ENCODE results near the gene ARHGEF25. TPM values are rescaled to one million over a fixed set of nuclear protein-coding genes. Genes with fewer than 3 reads are reported as not detected.

ARHGEF25 gene
- total and polyA plus RNA-seq, 7 donors: 5.8 to 140 (median 99.4) TPM

DNA sequence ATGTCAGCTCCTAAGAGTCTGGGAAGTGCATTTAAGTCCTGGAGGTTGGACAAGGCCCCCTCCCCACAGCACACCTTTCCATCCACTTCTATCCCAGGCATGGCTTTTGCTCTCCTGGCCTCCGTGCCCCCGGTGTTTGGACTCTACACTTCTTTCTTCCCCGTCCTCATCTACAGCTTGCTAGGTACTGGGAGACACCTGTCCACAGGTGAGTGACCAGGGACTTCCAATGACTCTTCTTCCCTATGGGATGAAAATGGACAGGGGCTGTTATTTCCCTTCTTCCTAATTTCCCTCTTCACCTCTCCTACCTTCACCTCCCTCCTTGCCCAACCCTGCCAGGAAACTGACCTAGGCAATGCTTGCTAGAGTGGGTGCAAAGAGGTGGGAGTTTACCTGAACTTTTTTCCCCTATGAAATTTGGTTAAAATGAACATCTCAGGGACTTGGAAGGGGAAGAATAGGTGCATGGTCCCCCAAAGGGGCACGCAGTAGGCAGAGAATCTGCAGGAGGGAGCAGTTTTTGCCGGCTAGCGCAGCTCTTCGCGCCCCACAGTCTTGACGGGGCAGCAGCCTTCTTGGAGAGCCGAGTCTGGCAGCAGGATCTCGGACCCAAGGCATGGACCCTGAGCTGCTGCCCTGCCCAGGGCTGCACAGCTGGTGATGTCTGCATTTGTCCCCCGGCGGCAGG lies 9.2 kb downstream of the ARHGEF25 start:
- TF ChIP-seq POLR2A (IDR thresholded peaks at IDR 0.05) (no peak), POLR2AphosphoS5 (IDR thresholded peaks at IDR 0.05) (no peak), EP300 (IDR thresholded peaks at IDR 0.05) (no peak)
- TF ChIP-seq, protein P1, sequence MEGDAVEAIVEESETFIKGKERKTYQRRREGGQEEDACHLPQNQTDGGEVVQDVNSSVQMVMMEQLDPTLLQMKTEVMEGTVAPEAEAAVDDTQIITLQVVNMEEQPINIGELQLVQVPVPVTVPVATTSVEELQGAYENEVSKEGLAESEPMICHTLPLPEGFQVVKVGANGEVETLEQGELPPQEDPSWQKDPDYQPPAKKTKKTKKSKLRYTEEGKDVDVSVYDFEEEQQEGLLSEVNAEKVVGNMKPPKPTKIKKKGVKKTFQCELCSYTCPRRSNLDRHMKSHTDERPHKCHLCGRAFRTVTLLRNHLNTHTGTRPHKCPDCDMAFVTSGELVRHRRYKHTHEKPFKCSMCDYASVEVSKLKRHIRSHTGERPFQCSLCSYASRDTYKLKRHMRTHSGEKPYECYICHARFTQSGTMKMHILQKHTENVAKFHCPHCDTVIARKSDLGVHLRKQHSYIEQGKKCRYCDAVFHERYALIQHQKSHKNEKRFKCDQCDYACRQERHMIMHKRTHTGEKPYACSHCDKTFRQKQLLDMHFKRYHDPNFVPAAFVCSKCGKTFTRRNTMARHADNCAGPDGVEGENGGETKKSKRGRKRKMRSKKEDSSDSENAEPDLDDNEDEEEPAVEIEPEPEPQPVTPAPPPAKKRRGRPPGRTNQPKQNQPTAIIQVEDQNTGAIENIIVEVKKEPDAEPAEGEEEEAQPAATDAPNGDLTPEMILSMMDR (IDR thresholded peaks at IDR 0.05): no peak
- H3K27ac ChIP-seq: no peak overlapping the region
- no peak for DNase-seq
- intact Hi-C loops (cut with DNase I): loop anchor here (5.0 kb wide), 1 partner anchor 72 kb away; the partner anchor contains the start of gene OS9
- peaks cover 0 to 28% (median 26%) of the 10 kb centered on the region in 4 donors for H3K4me1 ChIP-seq
- H3K4me3 ChIP-seq: no peak overlapping the region
- H3K27me3 ChIP-seq: peaks cover 0 to 48% (median 4%) of the 10 kb centered on the region in 3 donors
- peaks cover 10 to 27% (median 18%) of the 10 kb centered on the region in 4 donors for H3K36me3 ChIP-seq
- no peaks in the 10 kb centered on the region for H3K9me3 ChIP-seq
- 15 to 21% methylated on average over 13 of the region's 13 CpGs for WGBS, 2 donors

DNA sequence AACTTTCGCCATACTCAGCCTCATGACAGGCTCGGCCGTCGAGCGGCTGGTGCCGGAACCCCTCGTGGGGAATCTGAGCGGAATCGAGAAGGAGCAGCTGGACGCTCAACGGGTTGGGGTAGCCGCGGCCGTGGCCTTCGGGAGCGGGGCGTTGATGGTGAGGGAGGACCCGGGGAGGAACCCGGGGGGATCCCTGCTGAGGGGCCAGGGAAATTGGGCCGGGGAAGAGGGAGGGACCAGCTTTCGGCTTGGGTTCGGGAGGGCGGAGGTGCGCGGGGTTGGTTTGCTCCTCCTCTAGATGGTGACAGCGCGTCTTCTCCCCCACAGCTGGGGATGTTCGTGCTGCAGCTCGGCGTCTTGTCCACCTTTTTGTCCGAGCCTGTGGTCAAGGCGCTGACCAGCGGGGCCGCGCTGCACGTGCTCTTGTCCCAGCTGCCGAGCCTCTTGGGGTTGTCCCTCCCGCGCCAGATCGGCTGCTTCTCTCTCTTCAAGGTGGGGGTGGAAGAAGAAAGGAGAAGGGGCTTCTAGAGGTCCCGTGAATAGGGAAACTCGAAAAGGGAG lies 9.8 kb downstream of the ARHGEF25 start:
- H3K27me3 ChIP-seq: peaks cover 0 to 53% (median 4%) of the 10 kb centered on the region in 3 donors
- peaks cover 5 to 27% (median 12%) of the 10 kb centered on the region in 4 donors for H3K36me3 ChIP-seq
- H3K4me1 ChIP-seq: peaks cover 0 to 22% (median 20%) of the 10 kb centered on the region in 4 donors
- H3K4me3 ChIP-seq: peak overlapping the region in 3 of 4 donors; percentile 40 to 48 (median 44)
- no peak overlapping the region for H3K27ac ChIP-seq
- intact Hi-C loops (cut with DNase I): loop anchor here (1.0 to 5.0 kb wide), 2 partner anchors 38 to 71 kb away; partner anchors contain the start of gene OS9
- H3K9me3 ChIP-seq: no peaks in the 10 kb centered on the region
- 4 to 5% methylated on average over 42 of the region's 42 CpGs for WGBS, 2 donors
- peak; percentile 74 for DNase-seq
- TF ChIP-seq EP300 (IDR thresholded peaks at IDR 0.05) (no peak), POLR2AphosphoS5 (IDR thresholded peaks at IDR 0.05) (no peak), POLR2A (IDR thresholded peaks at IDR 0.05) (no peak)
- TF ChIP-seq, protein P1 (IDR thresholded peaks at IDR 0.05): no peak

DNA sequence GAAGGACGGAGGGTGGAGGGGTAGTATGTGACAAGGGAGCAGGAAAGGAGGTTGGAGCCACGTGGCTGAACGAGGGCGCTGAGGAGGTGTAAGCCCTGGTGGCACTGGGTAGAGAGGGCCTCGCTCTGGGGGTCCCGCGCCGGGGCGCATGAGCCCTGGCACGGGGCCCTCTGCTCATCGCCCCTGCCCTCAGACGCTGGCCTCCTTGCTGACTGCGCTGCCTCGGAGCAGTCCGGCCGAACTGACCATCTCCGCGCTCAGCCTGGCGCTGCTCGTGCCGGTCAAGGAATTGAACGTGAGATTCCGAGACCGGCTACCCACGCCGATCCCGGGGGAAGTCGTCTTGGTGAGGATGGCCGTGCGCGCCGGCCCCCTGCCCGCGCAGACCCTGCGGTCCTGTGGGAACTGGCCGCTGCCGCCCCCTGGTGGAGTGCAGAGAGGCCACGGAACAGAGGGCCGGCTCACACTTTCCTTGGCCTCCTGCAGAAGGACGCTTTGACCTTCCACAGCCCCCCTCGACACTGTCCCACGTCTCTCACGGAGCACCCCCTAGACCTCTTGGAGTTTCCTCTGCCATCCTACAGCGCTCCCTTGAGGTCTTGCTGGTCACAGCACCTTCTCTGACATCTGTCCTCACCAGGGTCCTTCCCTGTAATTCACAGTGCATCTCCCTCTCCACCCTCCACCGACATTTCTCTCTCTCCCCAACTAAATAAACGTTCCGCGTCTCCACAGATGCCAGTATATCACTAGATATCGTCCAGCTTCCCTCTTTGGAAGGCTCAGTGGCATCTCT lies 10.5 kb downstream of the ARHGEF25 start:
- intact Hi-C loops (cut with DNase I): loop anchor here (1.0 to 5.0 kb wide), 2 partner anchors 38 to 71 kb away; partner anchors contain the start of gene OS9
- peaks cover 0 to 27% (median 8%) of the 10 kb centered on the region in 4 donors for H3K36me3 ChIP-seq
- H3K9me3 ChIP-seq: no peaks in the 10 kb centered on the region
- peak; percentile 81 for DNase-seq
- WGBS, 2 donors: 3% methylated on average over 49 of the region's 49 CpGs
- no peak overlapping the region for H3K27ac ChIP-seq
- peaks cover 0 to 59% (median 4%) of the 10 kb centered on the region in 3 donors for H3K27me3 ChIP-seq
- peaks cover 0 to 17% (median 15%) of the 10 kb centered on the region in 4 donors for H3K4me1 ChIP-seq
- TF ChIP-seq POLR2A (IDR thresholded peaks at IDR 0.05) (no peak), POLR2AphosphoS5 (IDR thresholded peaks at IDR 0.05) (peak in 1 of 4 donors; percentile 27), EP300 (IDR thresholded peaks at IDR 0.05) (no peak)
- TF ChIP-seq, protein P1 (IDR thresholded peaks at IDR 0.05): peak; percentile 93 to 96 (median 94)
- peak overlapping the region in 3 of 4 donors; percentile 40 to 48 (median 44) for H3K4me3 ChIP-seq

DNA sequence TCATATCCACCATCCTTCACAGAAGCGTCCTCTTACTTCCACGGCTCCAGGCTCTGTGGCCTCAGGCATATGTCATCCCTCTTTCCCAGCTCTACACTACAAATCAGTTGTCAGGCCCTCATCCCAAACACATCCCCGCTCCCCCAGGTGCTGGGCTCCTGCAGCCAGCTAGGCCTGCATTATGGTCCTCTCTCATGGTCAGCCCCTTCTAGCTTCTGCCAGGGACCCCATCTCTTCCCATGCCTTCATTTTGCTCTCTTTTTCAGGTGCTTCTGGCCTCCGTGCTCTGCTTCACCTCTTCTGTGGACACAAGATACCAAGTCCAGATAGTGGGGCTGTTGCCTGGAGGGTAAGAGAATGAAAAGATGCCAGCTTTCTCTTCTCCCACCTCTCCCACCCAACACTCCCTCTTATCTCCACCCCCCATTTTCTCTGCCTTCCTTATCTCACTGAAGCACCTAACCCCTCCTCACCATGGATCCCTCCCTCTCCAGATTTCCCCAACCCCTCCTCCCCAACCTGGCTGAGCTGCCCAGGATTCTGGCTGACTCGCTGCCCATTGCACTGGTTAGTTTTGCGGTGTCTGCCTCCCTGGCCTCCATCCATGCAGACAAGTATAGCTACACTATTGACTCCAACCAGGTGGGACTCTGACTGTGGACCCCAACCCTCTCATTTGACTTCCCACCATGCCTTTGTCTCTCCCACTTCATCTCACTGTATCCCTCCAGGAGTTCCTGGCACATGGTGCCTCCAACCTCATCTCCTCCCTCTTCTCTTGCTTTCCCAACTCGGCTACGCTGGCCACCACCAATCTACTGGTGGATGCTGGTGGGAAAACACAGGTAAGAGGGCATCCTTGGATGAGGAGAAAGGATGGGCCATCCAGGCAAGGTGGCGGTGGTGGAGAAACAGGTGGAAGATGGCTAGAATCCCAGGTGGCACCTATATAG lies 11.3 kb downstream of the ARHGEF25 start:
- intact Hi-C loops (cut with DNase I): loop anchor here (5.0 kb wide), 1 partner anchor 70 kb away; the partner anchor contains the start of gene OS9
- H3K4me1 ChIP-seq: peaks cover 0 to 20% (median 19%) of the 10 kb centered on the region in 4 donors
- H3K4me3 ChIP-seq: no peak overlapping the region
- no peak overlapping the region for H3K27ac ChIP-seq
- no peaks in the 10 kb centered on the region for H3K9me3 ChIP-seq
- H3K27me3 ChIP-seq: peaks cover 0 to 68% (median 6%) of the 10 kb centered on the region in 3 donors
- peaks cover 0 to 22% (median 4%) of the 10 kb centered on the region in 4 donors for H3K36me3 ChIP-seq
- DNase-seq: peak; percentile 56
- 64 to 79% methylated on average over 9 of the region's 9 CpGs for WGBS, 2 donors
- no peak for TF ChIP-seq POLR2AphosphoS5 (IDR thresholded peaks at IDR 0.05)
- TF ChIP-seq, protein P1 (IDR thresholded peaks at IDR 0.05): no peak
- no peak for TF ChIP-seq POLR2A (IDR thresholded peaks at IDR 0.05)
- TF ChIP-seq EP300 (IDR thresholded peaks at IDR 0.05): no peak

All from sigmoid colon (tissue), 7 donors.